Esophagus squamous epithelium (tissue), 4 donors: ENCODE data around the gene SLX9.

Experiments used
- POLR2A ChIP-seq, 4 donors: fragments of 450-650 bp; IDR thresholded peaks; one replicate each; pipeline ENCODE4 v1.6.1; 2017; ENCODE audit warnings: antibody characterized with exemption in 4 of 4, mild to moderate bottlenecking in 4 of 4, moderate library complexity in 3 of 4
- TF ChIP-seq, protein P1 (sequence below), 6 experiments: fragments of 450-650 bp in 4 of 6; fragments of 200-600 bp in 2 of 6; sonication (generic) in 2 of 6; IDR thresholded peaks; one replicate each; pipeline ENCODE4 v1.5.1; 2016 to 2019; ENCODE audit warnings: antibody characterized with exemption in 6 of 6, mild to moderate bottlenecking in 4 of 6, moderate library complexity in 4 of 6

- TF ChIP-seq, protein P1, sequence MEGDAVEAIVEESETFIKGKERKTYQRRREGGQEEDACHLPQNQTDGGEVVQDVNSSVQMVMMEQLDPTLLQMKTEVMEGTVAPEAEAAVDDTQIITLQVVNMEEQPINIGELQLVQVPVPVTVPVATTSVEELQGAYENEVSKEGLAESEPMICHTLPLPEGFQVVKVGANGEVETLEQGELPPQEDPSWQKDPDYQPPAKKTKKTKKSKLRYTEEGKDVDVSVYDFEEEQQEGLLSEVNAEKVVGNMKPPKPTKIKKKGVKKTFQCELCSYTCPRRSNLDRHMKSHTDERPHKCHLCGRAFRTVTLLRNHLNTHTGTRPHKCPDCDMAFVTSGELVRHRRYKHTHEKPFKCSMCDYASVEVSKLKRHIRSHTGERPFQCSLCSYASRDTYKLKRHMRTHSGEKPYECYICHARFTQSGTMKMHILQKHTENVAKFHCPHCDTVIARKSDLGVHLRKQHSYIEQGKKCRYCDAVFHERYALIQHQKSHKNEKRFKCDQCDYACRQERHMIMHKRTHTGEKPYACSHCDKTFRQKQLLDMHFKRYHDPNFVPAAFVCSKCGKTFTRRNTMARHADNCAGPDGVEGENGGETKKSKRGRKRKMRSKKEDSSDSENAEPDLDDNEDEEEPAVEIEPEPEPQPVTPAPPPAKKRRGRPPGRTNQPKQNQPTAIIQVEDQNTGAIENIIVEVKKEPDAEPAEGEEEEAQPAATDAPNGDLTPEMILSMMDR (IDR thresholded peaks at IDR 0.05), result no peak
- TF ChIP-seq POLR2A (IDR thresholded peaks at IDR 0.05), result no peak
These were observed 66.8 kb downstream of the SLX9 start for GRCh38 chr21:45006536-45007095.
